ENCODE data around the gene PARD6B.

DNA sequence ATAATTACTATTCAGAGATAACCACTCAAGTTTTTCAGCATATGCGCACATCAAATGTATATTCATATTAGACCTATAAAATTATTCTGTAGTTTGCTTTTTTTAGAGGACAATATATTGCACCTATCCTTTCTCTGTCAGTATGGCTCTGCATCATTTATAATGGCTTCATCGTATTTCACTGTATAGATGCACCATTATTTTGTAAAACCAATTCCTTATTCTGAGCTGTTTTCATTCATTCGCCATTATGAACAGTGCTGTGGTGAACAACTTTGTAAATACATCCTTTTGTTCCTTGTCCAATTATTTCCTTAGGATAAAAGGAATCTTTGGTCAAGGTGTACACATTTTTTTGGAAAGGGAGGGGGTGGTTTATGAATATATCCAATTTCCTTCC lies 34.3 kb downstream of the PARD6B start:
- TF ChIP-seq, protein P1, sequence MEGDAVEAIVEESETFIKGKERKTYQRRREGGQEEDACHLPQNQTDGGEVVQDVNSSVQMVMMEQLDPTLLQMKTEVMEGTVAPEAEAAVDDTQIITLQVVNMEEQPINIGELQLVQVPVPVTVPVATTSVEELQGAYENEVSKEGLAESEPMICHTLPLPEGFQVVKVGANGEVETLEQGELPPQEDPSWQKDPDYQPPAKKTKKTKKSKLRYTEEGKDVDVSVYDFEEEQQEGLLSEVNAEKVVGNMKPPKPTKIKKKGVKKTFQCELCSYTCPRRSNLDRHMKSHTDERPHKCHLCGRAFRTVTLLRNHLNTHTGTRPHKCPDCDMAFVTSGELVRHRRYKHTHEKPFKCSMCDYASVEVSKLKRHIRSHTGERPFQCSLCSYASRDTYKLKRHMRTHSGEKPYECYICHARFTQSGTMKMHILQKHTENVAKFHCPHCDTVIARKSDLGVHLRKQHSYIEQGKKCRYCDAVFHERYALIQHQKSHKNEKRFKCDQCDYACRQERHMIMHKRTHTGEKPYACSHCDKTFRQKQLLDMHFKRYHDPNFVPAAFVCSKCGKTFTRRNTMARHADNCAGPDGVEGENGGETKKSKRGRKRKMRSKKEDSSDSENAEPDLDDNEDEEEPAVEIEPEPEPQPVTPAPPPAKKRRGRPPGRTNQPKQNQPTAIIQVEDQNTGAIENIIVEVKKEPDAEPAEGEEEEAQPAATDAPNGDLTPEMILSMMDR (IDR thresholded peaks at IDR 0.05; ENCODE audit: insufficient read depth, low read length, poor library complexity, severe bottlenecking): no peak
- TF ChIP-seq EZH2phosphoT487 (conservative IDR thresholded peaks at IDR 0.05; ENCODE audit: low read length): no peak

Data from SU-DHL-6 (cell line).